ENCODE measurements around the gene PEX14.

GRCh38 chr1:10615932-10616671 lies 141.4 kb downstream of the PEX14 start:
- TF ChIP-seq ETS2 (tag; IDR thresholded peaks at IDR 0.05; ENCODE audit: borderline replicate concordance, poor library complexity, severe bottlenecking), result no peak
- TF ChIP-seq, protein P1, sequence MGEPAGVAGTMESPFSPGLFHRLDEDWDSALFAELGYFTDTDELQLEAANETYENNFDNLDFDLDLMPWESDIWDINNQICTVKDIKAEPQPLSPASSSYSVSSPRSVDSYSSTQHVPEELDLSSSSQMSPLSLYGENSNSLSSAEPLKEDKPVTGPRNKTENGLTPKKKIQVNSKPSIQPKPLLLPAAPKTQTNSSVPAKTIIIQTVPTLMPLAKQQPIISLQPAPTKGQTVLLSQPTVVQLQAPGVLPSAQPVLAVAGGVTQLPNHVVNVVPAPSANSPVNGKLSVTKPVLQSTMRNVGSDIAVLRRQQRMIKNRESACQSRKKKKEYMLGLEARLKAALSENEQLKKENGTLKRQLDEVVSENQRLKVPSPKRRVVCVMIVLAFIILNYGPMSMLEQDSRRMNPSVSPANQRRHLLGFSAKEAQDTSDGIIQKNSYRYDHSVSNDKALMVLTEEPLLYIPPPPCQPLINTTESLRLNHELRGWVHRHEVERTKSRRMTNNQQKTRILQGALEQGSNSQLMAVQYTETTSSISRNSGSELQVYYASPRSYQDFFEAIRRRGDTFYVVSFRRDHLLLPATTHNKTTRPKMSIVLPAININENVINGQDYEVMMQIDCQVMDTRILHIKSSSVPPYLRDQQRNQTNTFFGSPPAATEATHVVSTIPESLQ (CRISPR knock-in tag; IDR thresholded peaks at IDR 0.05), result no peak
- TF ChIP-seq GATAD2A (IDR thresholded peaks at IDR 0.05), result no peak
- TF ChIP-seq, protein P2, sequence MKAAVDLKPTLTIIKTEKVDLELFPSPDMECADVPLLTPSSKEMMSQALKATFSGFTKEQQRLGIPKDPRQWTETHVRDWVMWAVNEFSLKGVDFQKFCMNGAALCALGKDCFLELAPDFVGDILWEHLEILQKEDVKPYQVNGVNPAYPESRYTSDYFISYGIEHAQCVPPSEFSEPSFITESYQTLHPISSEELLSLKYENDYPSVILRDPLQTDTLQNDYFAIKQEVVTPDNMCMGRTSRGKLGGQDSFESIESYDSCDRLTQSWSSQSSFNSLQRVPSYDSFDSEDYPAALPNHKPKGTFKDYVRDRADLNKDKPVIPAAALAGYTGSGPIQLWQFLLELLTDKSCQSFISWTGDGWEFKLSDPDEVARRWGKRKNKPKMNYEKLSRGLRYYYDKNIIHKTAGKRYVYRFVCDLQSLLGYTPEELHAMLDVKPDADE (conservative IDR thresholded peaks at IDR 0.05; ENCODE audit: control insufficient read depth, low read depth, low read length), result no peak
- TF ChIP-seq JUN (IDR thresholded peaks at IDR 0.05; ENCODE audit: borderline replicate concordance, low read depth, low read length), result no peak
- TF ChIP-seq JUN (CRISPR knock-in tag; IDR thresholded peaks at IDR 0.05; ENCODE audit: borderline replicate concordance), result no peak
- no peak for TF ChIP-seq ZBTB11 (CRISPR knock-in tag; IDR thresholded peaks at IDR 0.05)
- no peak for TF ChIP-seq HMGXB4 (CRISPR knock-in tag; IDR thresholded peaks at IDR 0.05)
- TF ChIP-seq HBP1 (CRISPR knock-in tag; IDR thresholded peaks at IDR 0.05), result no peak
- no peak for TF ChIP-seq EZH2 (IDR thresholded peaks at IDR 0.05; ENCODE audit: borderline replicate concordance, low read depth, low read length)
- no peak for TF ChIP-seq KLF10 (CRISPR knock-in tag; IDR thresholded peaks at IDR 0.05)
- TF ChIP-seq TCF7L2 (IDR thresholded peaks at IDR 0.05; ENCODE audit: low read depth, low read length), result no peak
- TF ChIP-seq USF1 (CRISPR knock-in tag; IDR thresholded peaks at IDR 0.05), result no peak
- no peak for TF ChIP-seq RAD21 (CRISPR knock-in tag; conservative IDR thresholded peaks at IDR 0.05 in 1 of 2, IDR thresholded peaks at IDR 0.05 in 1 of 2)
